Mucosa of stomach (tissue), 1 donor: ENCODE measurements around the gene LANCL2.
"Not testable (repeated sequence)": the region's sequence is repeated elsewhere in the genome, so short reads cannot be mapped to it uniquely, and the experiment has no call there.

Source experiments
- H3K27me3 ChIP-seq: one replicate; pipeline ENCODE4 v1.7.0; 2013; ENCODE audit warnings: mild to moderate bottlenecking, low read length; ENCODE audit not compliant: control insufficient read depth, insufficient read depth
- H3K36me3 ChIP-seq: one replicate; pipeline ENCODE4 v1.7.0; 2013; ENCODE audit warnings: low read length; ENCODE audit not compliant: control insufficient read depth, insufficient read depth
- H3K4me1 ChIP-seq: one replicate; pipeline ENCODE4 v1.7.0; 2013; ENCODE audit warnings: mild to moderate bottlenecking, low read length; ENCODE audit not compliant: control insufficient read depth, insufficient read depth
- H3K4me3 ChIP-seq: one replicate; pipeline ENCODE4 v1.7.0; 2013; ENCODE audit warnings: low read length
- H3K9ac ChIP-seq: one replicate; pipeline ENCODE4 v1.7.0; 2013; ENCODE audit warnings: mild to moderate bottlenecking, low read length, moderate library complexity
- H3K9me3 ChIP-seq: one replicate; pipeline ENCODE4 v1.7.0; 2013; ENCODE audit warnings: mild to moderate bottlenecking, low read length, moderate library complexity; ENCODE audit not compliant: control insufficient read depth
- donor health status: Pancreatic carcinoma.

LANCL2 gene

DNA sequence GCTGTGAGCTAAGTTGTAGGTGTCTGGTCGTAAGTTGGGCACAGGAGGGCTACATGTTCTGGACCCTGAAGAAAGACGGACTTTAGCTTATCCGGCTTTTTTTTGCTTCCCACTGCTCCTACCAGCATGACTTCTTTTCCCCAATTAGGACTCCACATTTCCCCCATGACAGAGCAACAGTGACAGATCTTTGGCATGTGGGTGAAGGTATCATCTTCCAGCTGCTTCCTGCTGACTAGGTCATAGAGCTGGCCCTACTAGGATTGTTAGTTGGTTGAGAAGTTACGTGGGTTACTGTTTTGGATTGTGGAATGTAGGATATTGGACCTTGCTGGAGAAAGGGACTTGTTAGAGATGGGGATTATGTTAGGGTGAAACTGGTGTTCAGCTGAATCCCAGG, 21.4 kb downstream of the LANCL2 start:
- H3K4me1 ChIP-seq, result no peaks in the 10 kb centered on the region
- no peaks in the 10 kb centered on the region for H3K9me3 ChIP-seq
- no peaks in the 10 kb centered on the region for H3K27me3 ChIP-seq
- no peak overlapping the region for H3K9ac ChIP-seq
- no peak overlapping the region for H3K4me3 ChIP-seq
- no peaks in the 10 kb centered on the region for H3K36me3 ChIP-seq

DNA sequence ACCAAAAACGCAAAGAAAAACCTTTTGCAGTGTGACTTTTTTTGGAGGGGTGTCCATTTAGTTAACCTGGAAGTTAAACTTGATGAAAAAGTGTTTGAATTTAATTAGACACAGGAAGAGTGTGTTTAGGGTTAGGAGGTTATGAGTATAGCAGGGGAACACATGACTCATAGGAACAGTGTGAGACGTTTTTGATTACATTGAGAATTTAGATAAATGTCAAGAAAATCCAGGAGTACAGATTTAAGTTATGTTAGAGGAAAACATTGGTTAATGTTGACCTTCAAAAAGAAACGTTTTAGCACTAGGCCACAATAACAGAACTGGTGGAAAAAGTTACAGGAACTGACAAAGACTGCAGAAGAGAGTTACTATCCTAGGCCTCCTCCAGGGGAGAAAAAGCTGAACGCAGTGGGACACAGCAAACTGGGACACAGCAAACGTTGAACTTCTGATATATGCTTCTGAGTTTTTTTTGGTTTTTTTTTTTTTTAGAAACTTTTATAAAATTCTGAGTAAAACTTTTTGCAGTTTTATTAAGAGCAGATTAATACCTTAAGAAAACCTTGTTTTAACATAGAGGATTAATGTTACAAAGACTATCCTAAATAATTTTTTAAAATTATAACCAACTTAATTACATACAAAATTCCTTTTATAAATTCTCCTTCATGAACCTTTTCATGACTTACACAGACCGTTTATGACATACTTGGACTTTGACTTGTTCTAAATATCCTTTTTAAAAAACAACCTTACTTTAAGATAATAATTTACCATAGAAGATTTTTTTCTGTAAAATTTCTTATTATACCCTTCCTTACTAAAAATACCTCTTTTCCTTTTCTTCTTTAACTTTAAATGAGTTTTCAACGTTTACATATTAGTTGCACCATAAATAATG, 22.2 kb downstream of the LANCL2 start:
- H3K4me3 ChIP-seq, result no peak overlapping the region
- H3K9me3 ChIP-seq, result no peaks in the 10 kb centered on the region
- no peaks in the 10 kb centered on the region for H3K27me3 ChIP-seq
- no peaks in the 10 kb centered on the region for H3K36me3 ChIP-seq
- H3K9ac ChIP-seq, result no peak overlapping the region
- no peaks in the 10 kb centered on the region for H3K4me1 ChIP-seq

DNA sequence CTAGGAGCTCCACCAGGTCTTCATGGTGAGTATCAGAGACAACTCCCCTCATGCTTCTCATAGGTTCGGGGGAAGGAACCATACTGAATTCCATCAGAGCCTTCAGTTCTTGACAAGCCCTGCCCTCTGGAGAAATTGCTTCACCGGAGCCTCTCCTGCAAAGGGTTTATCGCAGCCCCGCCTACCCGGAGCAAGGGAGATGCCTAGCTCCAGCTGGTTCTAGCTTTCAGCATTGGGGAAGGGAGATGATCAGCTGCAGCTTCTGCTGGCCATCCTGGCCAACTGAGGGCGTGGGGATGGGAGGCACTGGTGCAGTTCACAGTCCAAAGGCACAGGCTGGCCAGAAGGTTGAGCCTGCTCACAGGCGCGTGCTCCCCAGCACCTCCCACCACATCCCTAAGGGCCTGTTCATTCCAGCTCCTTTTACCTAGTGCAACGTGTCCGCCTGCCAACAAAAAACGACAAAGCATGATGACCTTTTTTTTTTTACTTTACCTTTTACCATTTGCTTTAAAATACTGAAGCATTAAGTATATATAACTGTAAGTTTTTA, 31.2 kb downstream of the LANCL2 start:
- Histone ChIP-seq H3K27me3 (no peaks in the 10 kb centered on the region), H3K9ac (no peak overlapping the region), H3K4me1 (no peaks in the 10 kb centered on the region), H3K9me3 (no peaks in the 10 kb centered on the region), H3K4me3 (no peak overlapping the region), H3K36me3 (no peaks in the 10 kb centered on the region)

DNA sequence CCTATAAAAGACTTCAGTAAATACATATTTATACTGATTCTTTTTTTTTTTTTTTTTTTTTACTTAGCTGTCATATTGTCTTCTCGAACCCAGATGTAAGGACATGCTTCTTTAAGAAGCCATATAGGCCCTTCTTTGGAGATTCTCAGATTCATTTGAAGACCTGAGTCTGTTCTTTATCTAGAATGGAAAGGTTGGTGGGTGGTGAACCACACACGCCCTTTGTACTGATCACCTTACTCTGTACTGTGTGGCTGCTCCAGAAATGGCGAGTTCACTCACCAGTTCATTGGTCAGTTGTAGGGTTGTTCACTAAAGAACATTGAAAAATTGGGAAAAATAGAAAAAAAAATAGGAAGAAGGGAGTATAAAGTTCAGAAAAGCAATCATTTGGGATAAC, 32.5 kb downstream of the LANCL2 start:
- no peaks in the 10 kb centered on the region for H3K36me3 ChIP-seq
- no peaks in the 10 kb centered on the region for H3K4me1 ChIP-seq
- H3K9me3 ChIP-seq, result no peaks in the 10 kb centered on the region
- H3K9ac ChIP-seq, result no peak overlapping the region
- no peaks in the 10 kb centered on the region for H3K27me3 ChIP-seq
- no peak overlapping the region for H3K4me3 ChIP-seq

DNA sequence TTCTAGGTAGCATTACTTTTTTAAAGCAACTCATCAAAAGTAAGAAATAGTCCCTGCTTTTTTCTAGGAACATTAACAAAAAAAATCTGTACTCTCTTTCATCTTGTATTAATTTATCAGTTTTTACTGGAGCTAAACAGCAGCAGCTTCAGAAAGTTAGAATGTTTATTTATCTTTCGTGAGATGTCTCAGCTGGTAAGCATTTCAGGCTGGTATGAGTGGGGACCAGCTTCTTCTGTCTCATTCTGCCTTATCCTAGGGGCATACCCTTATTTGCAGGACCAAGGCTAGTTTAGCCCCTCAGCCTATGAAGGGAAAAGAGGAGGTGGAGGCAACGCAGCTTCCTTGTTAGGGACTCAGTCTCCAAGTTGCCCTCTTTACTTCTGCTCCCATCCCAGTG, 35.1 kb downstream of the LANCL2 start:
- Histone ChIP-seq H3K4me1 (no peaks in the 10 kb centered on the region), H3K9ac (no peak overlapping the region), H3K4me3 (no peak overlapping the region), H3K36me3 (no peaks in the 10 kb centered on the region), H3K9me3 (no peaks in the 10 kb centered on the region), H3K27me3 (no peaks in the 10 kb centered on the region)

- not testable (repeated sequence) for H3K4me1 ChIP-seq, H3K9ac ChIP-seq, H3K27me3 ChIP-seq, H3K4me3 ChIP-seq, H3K36me3 ChIP-seq, H3K9me3 ChIP-seq
These were observed 37.4 kb downstream of the LANCL2 start for GRCh38 chr7:55402506-55402905.

DNA sequence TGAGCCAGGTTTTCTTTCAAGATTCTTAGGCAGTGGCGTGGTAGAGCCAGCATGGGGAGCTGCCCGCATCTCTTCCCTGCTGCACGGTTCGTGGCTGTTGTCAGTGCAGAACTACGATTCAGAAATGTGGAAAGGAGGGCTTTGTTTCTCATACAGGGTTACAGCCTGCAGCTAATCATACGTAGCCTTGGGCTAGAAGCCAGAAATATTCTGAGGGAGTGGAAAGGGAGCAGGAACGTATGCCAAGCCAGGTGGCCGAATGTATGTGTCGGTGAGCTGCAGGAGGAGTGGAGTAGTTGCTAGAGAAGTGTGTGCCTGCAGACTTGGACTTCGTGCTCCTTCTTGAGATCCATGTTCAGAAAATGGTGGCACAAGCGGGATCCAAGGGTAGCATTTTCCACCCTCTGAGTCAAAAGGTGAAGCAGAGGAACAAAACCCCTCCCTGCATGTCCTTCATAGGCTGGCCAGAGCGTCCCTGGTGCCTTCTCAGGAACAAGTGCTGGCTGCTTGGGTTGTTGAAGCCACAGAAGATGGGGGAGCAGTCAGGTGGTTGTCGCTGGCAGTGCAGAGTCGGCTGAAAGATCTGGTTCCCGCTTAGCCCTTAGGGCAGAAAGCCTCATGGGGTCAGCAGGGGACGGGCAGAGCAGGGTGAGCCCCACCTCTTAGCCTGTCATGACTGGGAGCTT, 40.9 kb downstream of the LANCL2 start:
- Histone ChIP-seq H3K9me3 (no peaks in the 10 kb centered on the region), H3K27me3 (no peaks in the 10 kb centered on the region), H3K4me3 (no peak overlapping the region), H3K36me3 (no peaks in the 10 kb centered on the region), H3K9ac (no peak overlapping the region), H3K4me1 (peaks cover 7% of the 10 kb centered on the region)

DNA sequence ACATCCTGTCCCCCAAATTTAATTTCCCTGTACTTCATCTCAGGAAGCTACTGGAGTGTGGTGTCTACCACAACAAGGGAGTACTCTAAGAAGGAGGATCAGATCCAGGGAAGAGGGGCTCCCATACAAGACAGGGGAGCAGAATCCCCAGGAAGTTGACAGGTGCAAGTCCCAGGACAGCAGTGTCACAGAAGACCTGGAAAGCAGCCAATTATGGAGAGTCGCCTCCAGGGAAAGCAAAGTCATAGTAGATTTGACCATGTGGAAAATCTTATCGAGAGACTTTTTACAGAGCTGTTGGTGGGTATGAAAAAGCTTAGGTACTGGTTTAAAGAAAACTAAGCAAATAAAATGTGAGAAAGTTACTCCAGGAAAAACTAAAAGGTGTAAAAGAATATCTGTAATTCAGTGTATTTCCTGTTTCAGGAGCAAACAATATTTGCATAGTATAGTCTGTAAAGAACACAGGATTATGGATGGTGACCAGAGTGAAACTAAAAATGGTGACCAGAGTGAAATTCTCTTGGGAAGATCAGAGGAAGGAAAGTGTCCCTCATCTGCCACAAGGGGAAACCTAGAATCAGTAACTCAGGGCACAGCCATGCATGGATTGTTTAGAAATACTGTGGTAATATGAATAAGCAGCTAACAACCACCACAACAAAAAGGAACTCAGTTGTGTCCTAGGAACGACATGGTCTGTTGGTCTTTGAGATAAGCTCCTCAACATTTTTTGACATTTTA, 44.5 kb downstream of the LANCL2 start:
- Histone ChIP-seq H3K9ac (no peak overlapping the region), H3K4me3 (no peak overlapping the region), H3K9me3 (no peaks in the 10 kb centered on the region), H3K36me3 (no peaks in the 10 kb centered on the region), H3K27me3 (no peaks in the 10 kb centered on the region), H3K4me1 (peaks cover 7% of the 10 kb centered on the region)

DNA sequence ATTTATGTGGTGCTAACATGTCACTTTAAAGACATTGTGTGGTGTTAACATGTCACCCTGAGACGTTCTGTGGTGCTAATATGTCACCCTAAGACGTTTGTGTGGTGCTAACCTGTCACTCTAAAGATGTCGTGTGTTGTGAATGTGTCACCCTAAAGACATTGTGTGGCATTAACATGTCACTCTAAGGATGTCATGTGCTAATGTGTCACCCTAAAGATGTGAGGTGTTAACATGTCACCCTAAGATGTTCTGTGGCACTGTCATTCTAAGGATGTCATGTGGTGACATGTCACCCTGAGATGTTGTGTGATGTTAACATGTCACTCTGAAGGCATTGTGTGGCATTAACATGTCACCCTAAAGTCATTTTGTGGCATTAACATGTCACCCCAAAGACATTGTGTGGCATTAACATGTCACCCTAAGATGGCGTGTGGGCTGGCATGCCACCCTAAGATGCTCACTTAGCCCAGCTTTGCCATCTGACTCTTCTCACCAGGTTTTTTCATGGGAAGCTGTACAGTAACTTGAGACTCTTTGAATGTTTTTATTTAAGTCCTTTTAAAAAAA, 45.6 kb downstream of the LANCL2 start:
- Histone ChIP-seq H3K4me3 (no peak overlapping the region), H3K27me3 (no peaks in the 10 kb centered on the region), H3K4me1 (peaks cover 7% of the 10 kb centered on the region), H3K36me3 (no peaks in the 10 kb centered on the region), H3K9me3 (no peaks in the 10 kb centered on the region), H3K9ac (no peak overlapping the region)

DNA sequence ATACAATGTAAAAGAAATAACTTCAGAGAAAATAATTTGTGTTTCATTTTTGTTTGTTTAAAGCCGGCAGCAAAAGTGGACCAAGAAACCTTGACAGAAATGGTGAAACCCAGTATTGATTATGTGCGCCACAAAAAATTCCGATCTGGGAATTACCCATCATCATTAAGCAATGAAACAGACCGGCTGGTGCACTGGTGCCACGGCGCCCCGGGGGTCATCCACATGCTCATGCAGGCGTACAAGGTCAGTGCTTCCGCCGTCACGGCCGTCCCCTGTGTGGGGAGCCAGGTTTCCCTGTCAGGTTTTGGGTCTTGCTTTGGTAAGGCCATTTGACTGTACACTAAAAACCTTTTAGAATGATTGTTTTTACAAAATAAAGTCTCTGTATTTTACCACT, 46.7 kb downstream of the LANCL2 start:
- peaks cover 7% of the 10 kb centered on the region for H3K4me1 ChIP-seq
- H3K4me3 ChIP-seq, result no peak overlapping the region
- no peaks in the 10 kb centered on the region for H3K9me3 ChIP-seq
- H3K9ac ChIP-seq, result no peak overlapping the region
- no peaks in the 10 kb centered on the region for H3K27me3 ChIP-seq
- H3K36me3 ChIP-seq, result no peaks in the 10 kb centered on the region

- Histone ChIP-seq H3K27me3 (no peaks in the 10 kb centered on the region), H3K9ac (no peak overlapping the region), H3K4me3 (no peak overlapping the region), H3K9me3 (no peaks in the 10 kb centered on the region), H3K36me3 (no peaks in the 10 kb centered on the region), H3K4me1 (peaks cover 7% of the 10 kb centered on the region)
These were observed 48.3 kb downstream of the LANCL2 start for GRCh38 chr7:55413442-55413841.
